MM.1S (cell line): Measurements from ENCODE around the gene RNF32.

Source experiments
- DNase-seq: peaks from one replicate; pipeline ENCODE4 v3.0.0-alpha.2; 2015
- H2AFZ ChIP-seq: fragments of 300-600 bp; sonication (generic); 2 replicates; pipeline ENCODE4 v1.6.0; 2016; ENCODE audit warnings: antibody characterized with exemption, low read length
- H3F3A ChIP-seq: fragments of 300-600 bp; sonication (generic); 2 replicates; pipeline ENCODE4 v1.6.1; 2016; ENCODE audit warnings: mild to moderate bottlenecking, antibody characterized with exemption, low read length, moderate library complexity, mixed read lengths; ENCODE audit not compliant: insufficient read depth
- H3K27ac ChIP-seq: fragments of 300-600 bp; sonication (generic); 2 replicates; pipeline ENCODE4 v1.5.1; 2016; ENCODE audit warnings: mild to moderate bottlenecking, low read length
- H3K27me3 ChIP-seq: fragments of 300-600 bp; sonication (generic); replicated peaks from 2 replicates; pipeline ENCODE4 v1.6.0; 2016; ENCODE audit warnings: low read length; ENCODE audit not compliant: insufficient read depth
- H3K36me3 ChIP-seq: fragments of 300-600 bp; sonication (generic); replicated peaks from 2 replicates; pipeline ENCODE4 v1.6.1; 2016; ENCODE audit warnings: mild to moderate bottlenecking, low read length, mixed read lengths; ENCODE audit not compliant: insufficient read depth
- H3K4me1 ChIP-seq: fragments of 300-600 bp; sonication (generic); 2 replicates; pipeline ENCODE4 v1.6.1; 2016; ENCODE audit warnings: low read length, mixed read lengths
- H3K4me2 ChIP-seq: fragments of 300-600 bp; sonication (generic); 2 replicates; pipeline ENCODE4 v1.6.0; 2016; ENCODE audit warnings: low read depth, low read length
- H3K4me3 ChIP-seq: fragments of 300-600 bp; sonication (generic); 2 replicates; pipeline ENCODE4 v1.5.1; 2016; ENCODE audit warnings: low read length, mixed read lengths
- H3K79me2 ChIP-seq: fragments of 300-600 bp; sonication (generic); 2 replicates; pipeline ENCODE4 v1.6.1; 2016; ENCODE audit warnings: mixed run types, low read length, mixed read lengths
- H3K9ac ChIP-seq: fragments of 300-600 bp; sonication (generic); 2 replicates; pipeline ENCODE4 v1.6.1; 2016; ENCODE audit warnings: low read length, mixed read lengths
- H3K9me2 ChIP-seq: fragments of 300-600 bp; sonication (generic); replicated peaks from 2 replicates; pipeline ENCODE4 v1.6.1; 2016; ENCODE audit warnings: mild to moderate bottlenecking, low read length, mixed read lengths; ENCODE audit not compliant: insufficient read depth
- H3K9me3 ChIP-seq: fragments of 300-600 bp; sonication (generic); replicated peaks from 2 replicates; pipeline ENCODE4 v1.6.1; 2016; ENCODE audit warnings: mild to moderate bottlenecking, low read length, mixed read lengths; ENCODE audit not compliant: insufficient read depth
- H4K20me1 ChIP-seq: fragments of 300-600 bp; sonication (generic); 2 replicates; pipeline ENCODE4 v1.6.1; 2016; ENCODE audit warnings: mild to moderate bottlenecking, low read length, moderate library complexity, mixed read lengths; ENCODE audit not compliant: insufficient read depth
- CTCF ChIP-seq: fragments of 300-600 bp; sonication (generic); IDR thresholded peaks from 2 replicates; pipeline ENCODE4 v1.5.1; 2016; ENCODE audit warnings: antibody characterized with exemption, low read length, mixed read lengths
- EZH2 ChIP-seq: fragments of 300-600 bp; sonication (generic); optimal IDR thresholded peaks from 2 replicates; pipeline ENCODE3; 2017; ENCODE audit warnings: low read depth, mild to moderate bottlenecking, antibody characterized with exemption, low read length, mixed read lengths
- EZH2phosphoT487 ChIP-seq: fragments of 300-600 bp; sonication (generic); IDR thresholded peaks from 2 replicates; pipeline ENCODE4 v1.6.1; 2018; ENCODE audit warnings: antibody characterized with exemption, low read length

RNF32 gene

GRCh38 chr7:156668130-156668741 lies 27.7 kb downstream of the RNF32 start:
- Histone ChIP-seq H3K4me3 (no peak overlapping the region), H3K27me3 (no peaks in the 10 kb centered on the region), H3F3A (no peaks in the 10 kb centered on the region), H2AFZ (no peak overlapping the region), H3K36me3 (no peaks in the 10 kb centered on the region), H4K20me1 (no peaks in the 10 kb centered on the region), H3K9ac (no peak overlapping the region), H3K4me1 (no peaks in the 10 kb centered on the region), H3K27ac (no peak overlapping the region), H3K9me3 (no peaks in the 10 kb centered on the region), H3K4me2 (no peak overlapping the region), H3K9me2 (no peaks in the 10 kb centered on the region), H3K79me2 (no peaks in the 10 kb centered on the region)
- DNase-seq = no peak
- TF ChIP-seq EZH2phosphoT487 = no peak
- TF ChIP-seq CTCF = no peak
- TF ChIP-seq EZH2 = no peak

DNA sequence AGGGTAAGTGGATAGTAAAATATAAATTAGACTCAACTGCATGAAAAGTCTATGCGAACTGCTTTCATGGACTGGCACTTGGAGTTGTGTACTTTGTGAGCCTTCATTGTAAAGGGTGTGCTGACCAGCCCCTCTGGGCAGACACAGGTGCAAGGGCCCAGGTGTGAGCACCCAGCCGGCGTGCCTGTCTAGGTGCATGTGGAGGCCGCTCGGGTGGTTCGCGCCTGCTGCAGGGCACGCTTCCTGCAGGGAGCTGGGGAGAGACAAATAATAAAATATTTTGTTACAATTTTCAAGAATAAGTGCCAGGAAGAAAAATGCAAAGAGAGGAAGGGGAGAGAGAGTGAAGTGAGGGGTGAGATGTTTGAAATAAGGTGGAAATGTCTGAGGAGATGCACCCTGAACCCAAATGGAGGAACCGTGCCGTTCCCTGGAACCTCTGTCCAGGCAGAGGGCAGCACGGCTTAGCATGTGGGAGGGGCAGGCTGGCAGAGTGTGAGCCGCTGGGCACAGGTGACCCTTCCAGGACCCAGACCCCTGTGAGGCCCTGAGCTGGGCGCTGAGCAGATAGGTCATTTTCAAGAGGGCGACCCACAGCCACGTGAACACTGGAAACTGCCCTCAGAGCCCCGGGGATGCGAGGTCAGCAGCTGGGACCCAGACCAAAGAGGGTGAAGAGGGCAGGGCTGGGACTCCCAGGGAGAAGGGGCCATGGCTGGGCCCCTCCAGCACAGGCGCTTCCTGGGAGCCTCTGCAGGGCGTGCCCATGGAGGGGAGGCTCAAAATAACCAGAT lies 28.7 kb downstream of the RNF32 start:
- no peaks in the 10 kb centered on the region for H3K9me3 ChIP-seq
- H3K9ac ChIP-seq = no peak overlapping the region
- H3K4me3 ChIP-seq = no peak overlapping the region
- no peaks in the 10 kb centered on the region for H3K27me3 ChIP-seq
- no peaks in the 10 kb centered on the region for H3K79me2 ChIP-seq
- TF ChIP-seq EZH2phosphoT487 (no peak), EZH2 (no peak), CTCF (no peak)
- no peaks in the 10 kb centered on the region for H3K4me1 ChIP-seq
- no peaks in the 10 kb centered on the region for H4K20me1 ChIP-seq
- H2AFZ ChIP-seq = no peak overlapping the region
- H3F3A ChIP-seq = no peaks in the 10 kb centered on the region
- no peaks in the 10 kb centered on the region for H3K36me3 ChIP-seq
- H3K27ac ChIP-seq = no peak overlapping the region
- H3K4me2 ChIP-seq = no peak overlapping the region
- DNase-seq = no peak
- no peaks in the 10 kb centered on the region for H3K9me2 ChIP-seq

DNA sequence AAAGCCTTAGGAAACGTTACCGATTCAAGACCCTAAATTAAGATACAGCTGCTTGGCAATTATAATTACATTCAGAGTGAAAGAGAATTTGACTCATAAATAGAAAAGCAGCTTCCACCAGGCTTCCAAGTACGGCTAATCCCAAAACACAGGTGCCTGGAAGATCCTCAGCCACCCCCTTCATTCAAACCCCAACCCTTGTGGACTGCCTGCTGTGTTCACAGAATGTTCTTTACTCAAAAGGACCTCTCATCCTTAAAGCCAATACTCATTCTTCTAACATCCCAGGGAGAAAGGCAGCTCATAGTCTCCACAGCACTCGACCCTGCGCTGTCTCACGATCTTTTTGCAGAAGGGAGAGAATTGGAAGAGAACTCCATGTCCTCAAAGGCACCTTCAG lies 32.9 kb downstream of the RNF32 start:
- H3K27me3 ChIP-seq = no peaks in the 10 kb centered on the region

GRCh38 chr7:156673902-156674301 lies 33.3 kb downstream of the RNF32 start:
- H3K27ac ChIP-seq = no peak overlapping the region
- no peaks in the 10 kb centered on the region for H3K27me3 ChIP-seq
- H3K9ac ChIP-seq = no peak overlapping the region
- no peak overlapping the region for H3K4me3 ChIP-seq
- no peaks in the 10 kb centered on the region for H4K20me1 ChIP-seq
- H3F3A ChIP-seq = no peaks in the 10 kb centered on the region
- no peak overlapping the region for H2AFZ ChIP-seq
- no peak for DNase-seq
- no peaks in the 10 kb centered on the region for H3K9me3 ChIP-seq
- no peaks in the 10 kb centered on the region for H3K36me3 ChIP-seq
- H3K9me2 ChIP-seq = no peaks in the 10 kb centered on the region
- H3K79me2 ChIP-seq = no peaks in the 10 kb centered on the region
- no peaks in the 10 kb centered on the region for H3K4me1 ChIP-seq
- TF ChIP-seq CTCF (no peak), EZH2phosphoT487 (no peak), EZH2 (no peak)
- no peak overlapping the region for H3K4me2 ChIP-seq

More for the DNA sequence above, 32.9 kb downstream of the RNF32 start:
- H3K36me3 ChIP-seq = no peaks in the 10 kb centered on the region
- no peak for DNase-seq
- no peak overlapping the region for H3K27ac ChIP-seq
- no peaks in the 10 kb centered on the region for H4K20me1 ChIP-seq
- no peaks in the 10 kb centered on the region for H3K4me1 ChIP-seq
- no peak overlapping the region for H3K4me2 ChIP-seq
- H3K9me3 ChIP-seq = no peaks in the 10 kb centered on the region
- no peak overlapping the region for H3K9ac ChIP-seq
- H3K9me2 ChIP-seq = no peaks in the 10 kb centered on the region
- no peak overlapping the region for H3K4me3 ChIP-seq
- H2AFZ ChIP-seq = no peak overlapping the region
- TF ChIP-seq EZH2 = no peak
- no peaks in the 10 kb centered on the region for H3F3A ChIP-seq
- no peaks in the 10 kb centered on the region for H3K79me2 ChIP-seq
